GM12875 (cell line): ENCODE results near the gene SHLD3.
"Not testable (repeated sequence)": the region's sequence is repeated elsewhere in the genome, so short reads cannot be mapped to it uniquely, and the experiment has no call there.

Experiments used
- H3K4me3 ChIP-seq: one replicate; pipeline ENCODE4 v1.5.1; 2011; ENCODE audit warnings: low read depth, low read length, control low read depth
- TF ChIP-seq, protein P1 (sequence below): IDR thresholded peaks from 2 replicates; pipeline ENCODE4 v1.5.1; 2011; ENCODE audit warnings: low read depth, mild to moderate bottlenecking, control low read depth, inconsistent platforms, low read length, moderate library complexity, borderline replicate concordance; ENCODE audit not compliant: insufficient read depth

The SHLD3 gene

DNA sequence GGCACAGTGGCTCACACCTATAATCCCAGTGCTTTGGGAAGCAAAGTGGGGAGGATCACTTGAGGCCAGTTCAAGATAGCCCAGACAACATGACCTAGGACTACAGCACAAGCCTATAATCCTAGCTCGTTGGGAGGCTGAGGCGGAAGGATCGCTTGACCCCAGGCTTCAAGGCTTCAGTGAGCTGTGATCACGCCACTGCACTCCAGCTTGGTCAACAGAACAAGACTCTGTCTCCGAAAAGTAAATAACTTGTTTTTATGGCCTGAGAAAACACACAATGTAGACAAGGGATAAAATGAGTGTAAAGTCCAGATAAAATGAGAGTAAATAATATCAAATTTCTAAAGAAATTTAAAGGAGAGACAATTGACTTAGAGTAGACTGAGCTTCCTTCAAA is 26.3 kb downstream of the SHLD3 start:
- H3K4me3 ChIP-seq: no peak overlapping the region
- TF ChIP-seq, protein P1, sequence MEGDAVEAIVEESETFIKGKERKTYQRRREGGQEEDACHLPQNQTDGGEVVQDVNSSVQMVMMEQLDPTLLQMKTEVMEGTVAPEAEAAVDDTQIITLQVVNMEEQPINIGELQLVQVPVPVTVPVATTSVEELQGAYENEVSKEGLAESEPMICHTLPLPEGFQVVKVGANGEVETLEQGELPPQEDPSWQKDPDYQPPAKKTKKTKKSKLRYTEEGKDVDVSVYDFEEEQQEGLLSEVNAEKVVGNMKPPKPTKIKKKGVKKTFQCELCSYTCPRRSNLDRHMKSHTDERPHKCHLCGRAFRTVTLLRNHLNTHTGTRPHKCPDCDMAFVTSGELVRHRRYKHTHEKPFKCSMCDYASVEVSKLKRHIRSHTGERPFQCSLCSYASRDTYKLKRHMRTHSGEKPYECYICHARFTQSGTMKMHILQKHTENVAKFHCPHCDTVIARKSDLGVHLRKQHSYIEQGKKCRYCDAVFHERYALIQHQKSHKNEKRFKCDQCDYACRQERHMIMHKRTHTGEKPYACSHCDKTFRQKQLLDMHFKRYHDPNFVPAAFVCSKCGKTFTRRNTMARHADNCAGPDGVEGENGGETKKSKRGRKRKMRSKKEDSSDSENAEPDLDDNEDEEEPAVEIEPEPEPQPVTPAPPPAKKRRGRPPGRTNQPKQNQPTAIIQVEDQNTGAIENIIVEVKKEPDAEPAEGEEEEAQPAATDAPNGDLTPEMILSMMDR: no peak

DNA sequence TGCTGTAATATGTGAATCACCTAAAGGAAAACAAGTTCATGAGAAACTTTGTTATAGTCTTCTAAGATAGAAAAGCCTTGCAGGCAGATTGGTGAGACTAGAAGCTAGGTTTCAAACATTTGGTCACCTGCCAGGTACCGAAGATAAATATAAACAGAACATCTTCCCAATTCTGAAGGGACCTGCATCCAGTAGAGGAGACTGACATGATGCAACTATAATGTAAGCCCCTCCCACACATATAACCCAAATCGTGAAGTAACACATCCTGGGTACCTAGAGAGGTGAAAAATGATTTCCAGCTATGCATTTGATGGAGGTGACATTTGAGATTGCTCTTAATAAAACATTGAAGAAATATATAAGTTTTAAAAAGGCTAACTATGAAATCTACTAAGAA is 29.9 kb downstream of the SHLD3 start:
- TF ChIP-seq, protein P1: no peak
- H3K4me3 ChIP-seq: no peak overlapping the region

DNA sequence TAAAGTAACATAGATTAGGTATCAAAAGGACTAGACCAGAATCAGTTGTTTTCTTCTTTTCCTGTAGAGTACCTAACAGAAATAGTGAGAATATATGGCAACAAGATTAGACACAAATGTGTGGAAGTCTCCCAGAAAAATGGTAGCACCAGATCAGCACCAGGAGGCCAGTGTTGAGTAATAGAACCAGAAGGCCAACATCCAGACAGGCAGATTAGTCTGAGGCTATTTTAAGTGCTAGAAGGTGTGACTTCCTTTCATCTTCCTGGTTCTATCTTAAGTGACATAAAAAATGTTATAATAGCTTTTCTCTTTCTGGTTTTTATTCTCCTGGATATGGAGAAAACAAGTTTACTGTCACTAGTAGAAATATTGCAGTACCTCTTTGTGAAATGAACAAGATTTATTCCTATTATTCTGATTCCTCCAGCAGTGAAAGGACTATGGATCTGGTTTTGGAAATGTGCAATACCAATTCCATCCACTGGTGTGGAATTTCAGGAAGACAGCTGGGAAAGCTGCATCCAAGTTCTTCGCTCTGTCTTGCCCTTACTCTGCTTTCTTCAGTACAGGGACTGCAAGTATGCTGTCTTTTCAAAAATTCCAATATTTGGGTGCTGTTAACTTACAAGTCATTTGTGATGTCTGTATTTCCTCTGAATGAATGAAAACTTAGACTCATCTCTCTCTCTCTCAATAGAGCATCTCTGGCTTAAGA is 39.1 kb downstream of the SHLD3 start:
- no peak overlapping the region for H3K4me3 ChIP-seq
- TF ChIP-seq, protein P1: peak; percentile 5; the same call in 1 of the 2 replicates

DNA sequence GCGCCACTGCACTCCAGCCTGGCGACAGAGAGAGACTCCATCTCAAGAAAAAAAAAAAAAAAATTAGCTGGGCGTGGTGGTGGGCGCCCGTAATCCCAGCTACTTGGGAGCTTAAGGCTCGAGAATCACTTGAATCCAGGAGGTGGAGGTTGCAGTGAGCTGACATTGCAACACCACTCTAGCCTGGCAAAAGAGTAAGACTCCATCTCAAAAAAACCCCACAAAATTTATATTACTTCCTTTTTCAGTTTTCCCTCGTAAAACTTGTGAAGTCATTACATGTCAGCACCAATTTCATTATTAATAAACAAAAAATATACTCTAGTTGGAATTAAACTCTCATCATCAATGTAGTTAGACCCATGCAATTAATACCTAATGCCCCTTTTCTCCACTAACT is 43.9 kb downstream of the SHLD3 start:
- no peak overlapping the region for H3K4me3 ChIP-seq

DNA sequence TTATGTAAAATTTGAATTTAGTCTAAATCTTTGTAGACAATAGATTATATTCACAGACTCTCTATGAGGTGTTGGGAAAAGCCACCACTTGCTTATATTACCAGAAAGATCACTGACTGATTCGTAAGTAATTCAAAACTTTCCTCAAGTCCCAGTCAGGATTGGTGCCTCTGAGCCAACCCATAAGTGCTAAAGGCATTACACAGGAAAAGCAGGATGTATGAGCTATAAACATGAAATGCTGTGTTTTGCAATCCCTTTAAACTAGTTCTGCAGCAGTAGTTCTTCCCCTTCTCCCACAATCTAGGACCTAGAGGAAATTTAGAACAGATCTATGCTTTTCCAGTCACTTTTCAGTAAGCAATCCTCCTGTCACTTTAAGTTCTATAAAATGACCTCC is 48.0 kb downstream of the SHLD3 start:
- TF ChIP-seq, protein P1: no peak
- H3K4me3 ChIP-seq: no peak overlapping the region

More for the DNA sequence above, 43.9 kb downstream of the SHLD3 start:
- TF ChIP-seq, protein P1: no peak

DNA sequence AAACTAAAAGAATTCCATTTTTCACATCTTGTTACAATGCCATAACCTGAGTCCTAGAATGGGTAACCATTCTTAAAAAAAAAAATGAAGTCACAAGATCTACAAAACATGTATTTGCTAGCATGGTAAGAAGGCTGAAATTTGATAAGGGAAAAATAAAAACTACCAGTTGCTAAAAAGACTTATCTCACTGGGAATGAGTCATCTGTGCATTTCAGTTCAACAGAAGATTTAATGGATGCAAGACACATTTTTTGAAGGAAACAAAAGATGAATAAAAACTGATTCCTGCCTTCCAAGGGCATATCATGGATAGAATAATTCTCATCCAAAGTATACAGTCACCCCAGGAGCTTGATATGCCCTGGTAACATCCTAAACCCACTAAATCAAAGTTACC is 49.9 kb downstream of the SHLD3 start:
- H3K4me3 ChIP-seq: no peak overlapping the region
- TF ChIP-seq, protein P1: no peak

DNA sequence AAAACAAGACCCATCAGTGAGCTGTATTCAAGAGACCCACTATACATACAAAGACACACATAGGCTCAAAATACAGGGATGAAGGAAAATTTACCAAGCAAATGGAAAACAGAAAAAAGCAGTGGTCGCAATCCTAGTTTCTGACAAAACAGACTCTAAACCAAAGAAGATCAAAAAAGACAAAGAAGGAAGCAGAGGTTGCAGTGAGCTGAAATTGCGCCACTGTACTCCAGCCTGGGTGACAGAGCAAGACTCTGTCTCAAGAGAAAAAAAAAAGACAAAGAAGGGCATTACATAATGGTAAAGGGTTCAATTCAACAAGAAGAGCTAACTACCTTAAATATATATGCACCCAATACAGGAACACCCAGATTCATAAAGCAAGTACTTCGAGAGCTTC is 51.2 kb downstream of the SHLD3 start:
- not testable (repeated sequence) for H3K4me3 ChIP-seq
